HG03558 (cell line): ENCODE results near the gene SLC7A14.

Experiments used
- ATAC-seq: cut with Tn5 transposase; IDR thresholded peaks from one replicate; pipeline ENCODE4 v1.9.1; 2021; ENCODE audit warnings: moderate number of reproducible peaks; ENCODE audit not compliant: unreplicated experiment; ENCODE audit errors: extremely low read depth

Gene SLC7A14

DNA sequence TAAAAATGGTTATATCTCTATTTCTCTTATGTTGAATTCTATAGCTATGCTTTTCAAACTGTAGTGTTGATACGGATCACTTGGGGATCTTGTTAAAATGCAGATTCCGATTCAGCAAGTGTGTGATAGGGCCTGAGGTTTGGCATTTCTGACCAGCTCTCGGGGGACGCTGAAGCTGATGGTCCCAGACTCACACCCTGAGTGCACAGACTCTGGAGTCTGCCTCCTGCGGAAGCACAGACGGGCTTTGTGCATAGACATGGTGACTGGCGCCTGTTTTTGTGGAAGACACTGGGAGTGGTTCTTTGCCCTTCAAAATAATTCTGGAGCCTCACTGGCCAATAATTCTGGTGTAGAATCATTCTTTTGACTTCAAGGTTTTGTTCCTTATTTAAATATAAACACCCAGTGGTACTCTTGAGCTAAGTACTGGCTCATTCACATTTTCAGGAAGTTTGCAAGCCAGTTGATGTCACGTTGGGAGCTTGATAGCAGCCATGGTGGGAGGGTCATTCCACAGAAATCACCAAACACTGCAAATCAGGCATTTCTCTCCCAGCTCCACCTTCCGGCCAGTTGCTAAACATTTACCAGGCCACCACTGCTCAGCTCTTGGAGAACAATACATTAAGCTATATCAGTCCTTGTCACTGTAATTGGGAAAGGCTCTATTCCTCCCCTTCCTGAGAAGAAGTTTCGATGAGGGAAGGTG lies 148.0 kb downstream of the SLC7A14 start:
- ATAC-seq: no peak

GRCh38 chr3:170437176-170437575 lies 148.7 kb downstream of the SLC7A14 start:
- no peak for ATAC-seq

DNA sequence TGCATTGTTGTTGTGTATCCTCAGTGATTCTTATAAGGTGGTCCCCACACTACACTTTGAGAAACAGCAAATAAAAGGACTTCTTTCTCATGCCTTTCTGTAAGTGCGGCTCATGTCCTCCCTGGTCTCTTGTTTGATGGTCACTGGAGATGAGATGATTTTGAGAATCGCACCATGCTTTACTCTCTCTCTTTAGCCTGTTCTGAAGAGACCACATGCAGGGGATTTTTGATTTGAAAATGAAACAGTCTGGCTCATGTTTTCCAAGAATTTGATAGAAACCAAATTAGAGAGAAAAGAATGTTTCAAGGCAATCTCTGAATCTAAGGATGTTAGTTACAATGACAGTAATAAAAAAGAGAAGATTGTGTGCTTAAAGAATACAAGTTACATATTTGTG lies 149.2 kb downstream of the SLC7A14 start:
- no peak for ATAC-seq

GRCh38 chr3:170432416-170432815 lies 153.5 kb downstream of the SLC7A14 start:
- ATAC-seq: no peak

- ATAC-seq: no peak
These were observed 154.8 kb downstream of the SLC7A14 start for GRCh38 chr3:170431054-170431453.

DNA sequence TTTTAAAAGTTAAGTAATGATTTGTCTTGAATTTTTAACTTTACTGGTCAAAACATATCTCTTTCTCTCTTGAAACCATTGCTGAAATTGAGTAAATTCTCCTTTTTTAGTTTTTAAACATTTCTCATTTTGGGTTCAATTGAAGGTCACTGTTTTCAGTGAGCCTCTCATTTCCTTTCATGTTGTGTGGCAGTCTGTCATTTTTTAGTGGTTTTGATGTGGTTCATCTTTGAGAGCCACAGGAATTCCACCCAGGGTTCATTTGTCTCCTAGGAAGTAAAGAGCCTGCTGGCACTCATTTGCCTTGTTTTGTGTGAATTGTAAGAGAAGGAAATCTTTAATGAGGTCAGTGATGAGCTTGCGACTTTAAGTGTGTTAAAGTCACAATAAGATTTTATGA lies 156.8 kb downstream of the SLC7A14 start:
- ATAC-seq: no peak

- no peak for ATAC-seq
These were observed 157.8 kb downstream of the SLC7A14 start for GRCh38 chr3:170428095-170428494.

GRCh38 chr3:170426240-170426797 lies 159.6 kb downstream of the SLC7A14 start:
- no peak for ATAC-seq

GRCh38 chr3:170425491-170426239 lies 160.2 kb downstream of the SLC7A14 start:
- ATAC-seq: no peak

- ATAC-seq: no peak
These were observed 161.0 kb downstream of the SLC7A14 start for GRCh38 chr3:170424879-170425278.

GRCh38 chr3:170423001-170423615 lies 162.8 kb downstream of the SLC7A14 start:
- ATAC-seq: no peak

GRCh38 chr3:170421758-170422157 lies 164.1 kb downstream of the SLC7A14 start:
- no peak for ATAC-seq

DNA sequence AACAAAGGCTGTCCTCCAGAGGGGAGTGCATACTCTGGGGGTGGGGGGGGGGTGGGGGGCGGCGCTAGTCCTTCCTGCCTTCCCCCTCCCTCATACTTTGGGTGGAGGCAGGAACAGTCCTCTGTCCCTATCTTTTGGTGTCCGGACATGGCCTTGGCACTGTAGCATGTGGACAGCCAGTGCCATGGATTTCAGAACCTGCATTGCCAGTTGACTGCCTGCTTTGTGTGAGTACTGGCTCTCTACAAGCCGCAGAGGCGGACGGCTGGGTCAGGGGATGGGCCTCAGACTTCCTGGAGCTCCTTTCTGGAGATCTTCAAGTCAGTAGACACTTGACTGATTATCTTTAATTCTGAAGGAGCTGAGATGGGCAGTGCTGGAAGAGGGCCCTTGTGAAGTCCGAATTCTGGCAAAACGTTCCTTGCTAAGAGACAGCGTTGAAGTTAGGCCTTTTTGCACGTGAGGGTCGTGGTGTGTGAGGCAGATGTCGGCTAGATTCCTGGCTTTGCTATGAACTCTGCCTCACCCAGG lies 164.7 kb downstream of the SLC7A14 start:
- ATAC-seq: no peak

GRCh38 chr3:170420307-170420821 lies 165.5 kb downstream of the SLC7A14 start:
- no peak for ATAC-seq

GRCh38 chr3:170419557-170420087 lies 166.3 kb downstream of the SLC7A14 start:
- no peak for ATAC-seq

DNA sequence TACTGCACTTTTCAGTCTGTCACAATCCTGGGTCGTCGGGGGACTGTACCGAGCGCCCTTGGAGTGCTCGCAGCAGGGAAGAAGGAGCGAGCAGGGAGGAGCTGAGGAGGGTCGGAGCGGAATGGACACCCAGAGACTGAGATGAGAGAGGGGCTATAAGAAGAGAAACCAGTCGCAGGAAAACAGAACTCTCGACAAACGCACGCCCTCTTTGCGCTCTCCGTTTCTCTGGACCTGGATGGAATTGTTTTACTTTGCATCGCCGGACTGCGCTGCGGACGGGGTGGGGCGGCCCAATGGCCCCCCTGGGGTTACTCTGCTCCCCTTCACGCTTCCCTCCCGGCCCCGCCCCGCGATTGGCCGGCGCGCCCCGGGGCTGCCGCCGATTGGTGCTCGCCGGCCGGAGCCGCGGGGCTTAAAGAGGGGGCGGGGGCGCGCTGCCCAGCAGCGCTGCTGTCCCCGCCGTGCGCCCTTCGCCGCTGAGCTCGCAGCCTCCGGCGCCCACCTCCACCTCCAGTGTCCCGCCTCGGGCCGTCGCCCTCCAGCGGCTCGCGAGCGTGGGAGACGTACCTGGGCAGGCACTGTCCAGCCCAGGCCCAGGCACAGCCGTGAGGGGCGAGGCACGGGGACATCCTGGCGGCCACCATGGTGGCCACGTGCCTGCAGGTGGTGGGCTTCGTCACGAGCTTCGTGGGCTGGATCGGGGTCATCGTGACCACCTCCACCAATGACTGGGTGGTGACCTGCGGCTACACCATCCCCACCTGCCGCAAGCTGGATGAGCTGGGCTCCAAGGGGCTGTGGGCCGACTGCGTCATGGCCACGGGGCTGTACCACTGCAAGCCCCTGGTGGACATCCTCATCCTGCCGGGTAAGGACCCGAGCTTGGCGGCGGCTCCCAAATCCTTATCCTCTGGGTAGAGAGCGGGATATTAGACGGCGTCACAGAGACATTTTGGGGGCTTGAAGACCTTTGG lies 167.2 kb downstream of the SLC7A14 start, which contains the start of gene CLDN11:
Gene CLDN11, plus strand, starts transcription at position 447 of the 977 bp plus-strand sequence. Its CDS starts 199 bp downstream, at position 646.
- ATAC-seq: no peak

GRCh38 chr3:170417090-170417489 lies 168.8 kb downstream of the SLC7A14 start:
- ATAC-seq: no peak

DNA sequence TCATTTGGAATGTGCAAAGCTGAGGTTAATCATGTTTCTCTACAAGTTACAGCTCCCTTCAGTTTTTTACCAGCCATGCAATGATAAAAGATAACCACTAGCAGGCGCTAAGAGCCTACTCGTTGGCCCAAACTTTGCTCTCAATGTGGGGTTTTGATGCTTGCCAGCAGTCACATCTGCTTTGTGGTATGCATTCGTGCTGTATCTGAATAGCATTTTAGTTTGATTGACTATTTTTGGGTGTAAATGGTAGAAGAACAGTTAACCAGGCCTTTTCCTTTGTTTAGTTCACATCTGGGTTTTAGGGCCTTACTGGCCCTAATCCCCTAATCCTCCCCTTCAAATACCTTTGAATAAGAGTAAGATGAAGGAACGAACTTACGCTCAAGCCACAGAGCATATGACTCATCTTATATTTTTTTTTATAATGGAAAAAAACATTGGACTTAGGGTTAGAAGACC lies 171.6 kb downstream of the SLC7A14 start:
- ATAC-seq: no peak

- ATAC-seq: no peak
These were observed 172.6 kb downstream of the SLC7A14 start for GRCh38 chr3:170413291-170413690.
